Vagina (tissue), 2 donors: ENCODE data around the gene TSPAN15. TPM values are rescaled to one million over a fixed set of nuclear protein-coding genes. Genes with fewer than 3 reads are reported as not detected.
"Not testable (repeated sequence)": the region's sequence is repeated elsewhere in the genome, so short reads cannot be mapped to it uniquely, and the experiment has no call there.

ENCODE experiments used
- DNase-seq, 2 donors: peaks; one replicate each; pipeline ENCODE4 v3.0.0-alpha.2; 2017; ENCODE audit errors: extremely low spot score in 2 of 2
- H3K27ac ChIP-seq: fragments of 200-600 bp; sonication (generic); one replicate; pipeline ENCODE4 v1.5.1; 2019
- H3K27me3 ChIP-seq: fragments of 200-600 bp; sonication (generic); one replicate; pipeline ENCODE4 v1.5.1; 2019
- H3K36me3 ChIP-seq, 2 donors: fragments of 200-600 bp; sonication (generic); one replicate each; pipeline ENCODE4 v1.5.1; 2017 to 2019
- H3K4me1 ChIP-seq: fragments of 200-600 bp; sonication (generic); one replicate; pipeline ENCODE4 v1.5.1; 2019
- H3K4me3 ChIP-seq, 2 donors: fragments of 200-600 bp; sonication (generic); 1 replicate in 1 of 2; 2 replicates in 1 of 2; pipeline ENCODE4 v1.5.1; 2016 to 2019
- H3K9me3 ChIP-seq: fragments of 200-600 bp; sonication (generic); one replicate; pipeline ENCODE4 v1.5.1; 2019
- POLR2A ChIP-seq, 2 donors: fragments of 450-650 bp; IDR thresholded peaks; one replicate each; pipeline ENCODE4 v1.6.1; 2017; ENCODE audit warnings: antibody characterized with exemption in 2 of 2, mild to moderate bottlenecking in 2 of 2, moderate library complexity in 2 of 2
- POLR2AphosphoS5 ChIP-seq, 2 donors: sonication (generic); formaldehyde crosslinking; IDR thresholded peaks; one replicate each; pipeline ENCODE4 v1.9.0; 2017; ENCODE audit warnings: antibody characterized with exemption in 2 of 2, mild to moderate bottlenecking in 2 of 2, low read depth in 1 of 2; ENCODE audit not compliant: insufficient read depth in 1 of 2
- intact Hi-C: fragments of 100-400 bp; cut with DNase I; formaldehyde crosslinking; loops from one replicate; pipeline ENCODE4 v1.15.1; 2023
- total RNA-seq: library from RNA; depleted of rRNA; stranded (reverse); fragments of >200 nt; gene quantifications from one replicate; pipeline ENCODE4 v1.2.3, GENCODE V29; 2016
- TF ChIP-seq, protein P1 (sequence below), 3 experiments: fragments of 450-650 bp in 2 of 3; fragments of 200-600 bp in 1 of 3; sonication (generic) in 1 of 3; IDR thresholded peaks; one replicate each; pipeline ENCODE4 v1.5.1; 2017 to 2019; ENCODE audit warnings: antibody characterized with exemption in 3 of 3, mild to moderate bottlenecking in 2 of 3, moderate library complexity in 2 of 3

Gene TSPAN15
- total RNA-seq, 1 donor from 2014 or later = 26.5 TPM

DNA sequence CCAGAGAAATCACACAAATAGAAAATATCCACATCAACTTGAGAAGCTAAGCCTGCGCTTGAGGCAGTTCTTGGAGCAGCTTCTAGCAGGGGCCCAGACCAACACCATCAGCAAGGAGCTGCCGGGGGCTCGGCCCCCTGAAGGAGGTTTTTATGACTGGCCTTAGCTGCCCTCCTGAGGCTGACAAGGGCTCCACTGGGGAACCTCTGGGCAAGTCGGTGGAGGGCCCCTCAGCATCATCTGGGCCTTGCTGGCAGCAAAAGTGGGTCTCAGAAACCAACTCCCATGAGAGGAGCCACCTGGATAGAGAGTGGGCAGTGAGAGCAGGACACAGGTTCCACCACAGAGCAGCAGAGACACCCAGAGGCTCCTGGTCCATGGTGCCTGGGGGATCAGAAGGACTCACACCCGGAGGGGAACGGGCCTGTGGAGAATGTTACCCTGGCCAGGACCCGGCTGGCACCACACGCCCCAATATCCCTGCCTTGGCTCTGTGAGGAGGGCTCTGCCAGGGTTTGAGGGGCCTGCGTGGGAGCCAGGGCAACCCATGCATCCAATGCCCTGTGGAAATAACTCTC lies 66.1 kb downstream of the TSPAN15 start:
- DNase-seq = no peak
- Histone ChIP-seq H3K4me1 (no peaks in the 10 kb centered on the region), H3K9me3 (no peaks in the 10 kb centered on the region), H3K27ac (no peak overlapping the region), H3K36me3 (no peaks in the 10 kb centered on the region), H3K4me3 (no peak overlapping the region), H3K27me3 (no peaks in the 10 kb centered on the region)
- TF ChIP-seq POLR2AphosphoS5 (IDR thresholded peaks at IDR 0.05; ENCODE audit: insufficient read depth in 1 of 2, low read depth in 1 of 2) (no peak), POLR2A (IDR thresholded peaks at IDR 0.05) (no peak)
- TF ChIP-seq, protein P1, sequence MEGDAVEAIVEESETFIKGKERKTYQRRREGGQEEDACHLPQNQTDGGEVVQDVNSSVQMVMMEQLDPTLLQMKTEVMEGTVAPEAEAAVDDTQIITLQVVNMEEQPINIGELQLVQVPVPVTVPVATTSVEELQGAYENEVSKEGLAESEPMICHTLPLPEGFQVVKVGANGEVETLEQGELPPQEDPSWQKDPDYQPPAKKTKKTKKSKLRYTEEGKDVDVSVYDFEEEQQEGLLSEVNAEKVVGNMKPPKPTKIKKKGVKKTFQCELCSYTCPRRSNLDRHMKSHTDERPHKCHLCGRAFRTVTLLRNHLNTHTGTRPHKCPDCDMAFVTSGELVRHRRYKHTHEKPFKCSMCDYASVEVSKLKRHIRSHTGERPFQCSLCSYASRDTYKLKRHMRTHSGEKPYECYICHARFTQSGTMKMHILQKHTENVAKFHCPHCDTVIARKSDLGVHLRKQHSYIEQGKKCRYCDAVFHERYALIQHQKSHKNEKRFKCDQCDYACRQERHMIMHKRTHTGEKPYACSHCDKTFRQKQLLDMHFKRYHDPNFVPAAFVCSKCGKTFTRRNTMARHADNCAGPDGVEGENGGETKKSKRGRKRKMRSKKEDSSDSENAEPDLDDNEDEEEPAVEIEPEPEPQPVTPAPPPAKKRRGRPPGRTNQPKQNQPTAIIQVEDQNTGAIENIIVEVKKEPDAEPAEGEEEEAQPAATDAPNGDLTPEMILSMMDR (IDR thresholded peaks at IDR 0.05) = no peak
- intact Hi-C loops = loop anchor here (10.0 kb wide), 1 partner anchor 117 kb away; the partner anchor contains the start of gene FAM241B

DNA sequence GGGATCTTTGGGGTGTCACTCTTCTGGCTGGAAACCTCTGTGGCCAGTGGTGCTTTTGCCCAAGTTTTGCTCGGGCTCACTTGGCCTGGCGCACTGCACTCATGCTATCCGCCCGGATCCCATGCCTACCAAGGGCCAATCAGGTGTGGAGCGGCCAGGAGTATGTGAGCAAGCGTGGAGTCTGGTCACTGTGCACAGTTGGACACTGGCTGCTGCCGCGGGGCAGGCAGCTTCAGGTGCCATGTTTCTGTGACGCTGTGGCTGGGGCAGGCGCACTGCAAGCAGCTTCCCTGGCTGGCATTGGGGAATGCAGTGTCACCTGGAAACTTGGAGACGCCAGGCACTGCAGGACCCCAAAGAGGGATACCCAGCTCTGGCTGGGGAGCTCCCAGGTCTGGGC lies 76.7 kb downstream of the TSPAN15 start:
- Histone ChIP-seq H3K27me3 (no peaks in the 10 kb centered on the region), H3K9me3 (no peaks in the 10 kb centered on the region), H3K27ac (no peak overlapping the region), H3K4me3 (no peak overlapping the region), H3K4me1 (no peaks in the 10 kb centered on the region), H3K36me3 (no peaks in the 10 kb centered on the region)
- TF ChIP-seq POLR2AphosphoS5 (IDR thresholded peaks at IDR 0.05; ENCODE audit: insufficient read depth in 1 of 2, low read depth in 1 of 2) = no peak
- TF ChIP-seq, protein P1 (IDR thresholded peaks at IDR 0.05) = no peak
- no peak for TF ChIP-seq POLR2A (IDR thresholded peaks at IDR 0.05)
- no peak for DNase-seq
- intact Hi-C loops = no loop called here

DNA sequence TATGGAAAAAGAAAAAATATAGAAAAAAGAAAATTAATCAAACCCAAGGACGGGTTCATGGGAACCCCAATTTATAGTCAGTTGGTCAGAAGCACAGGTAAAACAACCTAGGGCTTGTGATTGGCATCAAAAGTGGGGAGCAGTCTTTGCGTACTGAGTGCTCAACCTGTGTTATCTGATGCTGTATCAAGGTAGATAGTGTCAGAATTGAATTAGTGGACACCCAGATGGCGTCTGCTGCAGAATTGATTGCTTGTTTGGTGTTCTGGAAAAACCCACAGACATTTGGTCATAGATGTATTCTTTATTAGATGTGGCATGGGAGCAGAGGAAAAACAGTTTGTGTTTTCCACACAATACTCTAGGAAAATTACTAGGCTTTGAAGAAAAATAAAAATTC lies 82.4 kb downstream of the TSPAN15 start:
- no peak overlapping the region for H3K4me3 ChIP-seq
- TF ChIP-seq POLR2AphosphoS5 (IDR thresholded peaks at IDR 0.05; ENCODE audit: insufficient read depth in 1 of 2, low read depth in 1 of 2) = no peak
- TF ChIP-seq POLR2A (IDR thresholded peaks at IDR 0.05) = no peak
- TF ChIP-seq, protein P1 (IDR thresholded peaks at IDR 0.05) = no peak
- no peaks in the 10 kb centered on the region for H3K4me1 ChIP-seq
- intact Hi-C loops = no loop called here
- H3K27ac ChIP-seq = no peak overlapping the region
- no peaks in the 10 kb centered on the region for H3K27me3 ChIP-seq
- H3K9me3 ChIP-seq = no peaks in the 10 kb centered on the region
- H3K36me3 ChIP-seq = no peaks in the 10 kb centered on the region
- DNase-seq = no peak

DNA sequence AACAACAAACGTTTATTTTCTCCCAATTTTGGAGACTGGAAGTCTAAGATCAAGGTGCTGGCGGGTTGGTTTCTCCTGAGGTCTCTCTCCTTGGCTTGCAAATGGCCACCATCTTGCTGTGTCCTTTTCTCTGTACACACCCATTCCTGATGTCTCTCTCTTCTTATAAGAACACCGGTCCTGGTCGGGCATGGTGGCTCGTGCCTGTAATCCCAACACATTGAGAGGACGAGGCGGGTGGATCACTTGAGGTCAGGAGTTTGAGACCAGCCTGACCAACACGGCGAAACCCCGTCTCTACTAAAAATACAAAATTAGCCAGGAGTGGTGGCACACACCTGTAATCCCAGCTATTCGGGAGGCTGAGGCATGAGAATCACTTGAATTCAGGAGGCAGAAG lies 85.3 kb downstream of the TSPAN15 start:
- DNase-seq, H3K36me3 ChIP-seq, H3K4me3 ChIP-seq, H3K9me3 ChIP-seq, intact Hi-C loops, H3K27ac ChIP-seq, H3K4me1 ChIP-seq, H3K27me3 ChIP-seq: not testable (repeated sequence)

DNA sequence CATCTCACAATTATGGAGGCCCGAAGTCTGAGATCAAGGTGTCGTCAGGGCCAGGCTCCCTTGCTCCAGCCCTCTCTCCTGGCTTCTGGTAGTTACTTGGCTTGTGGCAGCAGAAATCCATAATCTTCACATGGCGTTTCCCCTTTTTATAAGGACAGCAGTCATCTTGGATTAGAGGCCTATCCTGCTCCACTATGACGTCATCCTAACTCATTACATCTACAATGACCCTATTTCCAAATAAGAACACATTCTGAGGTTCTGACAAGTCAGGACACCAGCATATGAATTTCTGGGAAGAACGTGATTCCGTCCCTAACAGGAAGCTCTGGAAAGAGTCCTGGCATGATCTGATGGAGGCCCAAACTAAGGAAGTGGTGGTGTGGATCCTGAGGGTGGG lies 86.2 kb downstream of the TSPAN15 start:
- intact Hi-C loops = no loop called here
- DNase-seq = no peak

More for the DNA sequence above, 86.2 kb downstream of the TSPAN15 start:
- Histone ChIP-seq H3K4me1 (no peaks in the 10 kb centered on the region), H3K27ac (no peak overlapping the region), H3K27me3 (no peaks in the 10 kb centered on the region), H3K4me3 (no peak overlapping the region), H3K9me3 (no peaks in the 10 kb centered on the region), H3K36me3 (no peaks in the 10 kb centered on the region)
- TF ChIP-seq POLR2AphosphoS5 (IDR thresholded peaks at IDR 0.05; ENCODE audit: insufficient read depth in 1 of 2, low read depth in 1 of 2) = no peak
- no peak for TF ChIP-seq POLR2A (IDR thresholded peaks at IDR 0.05)
- TF ChIP-seq, protein P1 (IDR thresholded peaks at IDR 0.05) = no peak
